Calu3 (cell line): Measurements from ENCODE around the gene DPM2. TPM values are rescaled to one million over a fixed set of nuclear protein-coding genes. Genes with fewer than 3 reads are reported as not detected.

Experiments used
- BruUV-seq: library from RNA; stranded (reverse); fragments of 400-500 nt; replicated peaks from 2 replicates; lab custom pipeline; 2021; lab: Mats Ljungman, UMichigan
- CTCF ChIA-PET: fragments of 300-600 bp; sonication (Branson Sonifier 250); formaldehyde crosslinking; loops from one replicate; lab custom pipeline; 2022; ENCODE audit warnings: antibody characterized with exemption; lab: Charles Lee
- DNase-seq: peaks from one replicate; pipeline ENCODE4 v3.0.0; 2022
- H3K27ac Mint-ChIP-seq: one replicate; pipeline ENCODE4 v1.8.0; 2022; ENCODE audit warnings: mixed read lengths; ENCODE audit not compliant: unreplicated experiment
- H3K27me3 Mint-ChIP-seq: one replicate; pipeline ENCODE4 v1.8.0; 2022; ENCODE audit warnings: mixed read lengths; ENCODE audit not compliant: unreplicated experiment
- H3K36me3 Mint-ChIP-seq: one replicate; pipeline ENCODE4 v1.8.0; 2022; ENCODE audit warnings: mild to moderate bottlenecking, moderate library complexity, mixed read lengths; ENCODE audit not compliant: insufficient read depth, unreplicated experiment
- H3K4me1 Mint-ChIP-seq: one replicate; pipeline ENCODE4 v1.8.0; 2022; ENCODE audit warnings: mild to moderate bottlenecking, low read depth, mixed read lengths; ENCODE audit not compliant: unreplicated experiment
- H3K4me3 Mint-ChIP-seq: one replicate; pipeline ENCODE4 v1.8.0; 2022; ENCODE audit warnings: mild to moderate bottlenecking, low read depth, moderate library complexity, mixed read lengths; ENCODE audit not compliant: unreplicated experiment
- H3K9me3 Mint-ChIP-seq: one replicate; pipeline ENCODE4 v1.8.0; 2022; ENCODE audit warnings: low read depth, mixed read lengths; ENCODE audit not compliant: unreplicated experiment
- intact Hi-C: fragments of 100-400 bp; cut with micrococcal nuclease; formaldehyde crosslinking; loops from one replicate; pipeline ENCODE4 v1.10.0; 2022; ENCODE audit not compliant: unreplicated experiment
- total RNA-seq: library from RNA; stranded (reverse); gene quantifications from 2 replicates; pipeline ENCODE4 v1.2.3, GENCODE V29; 2022
- TF ChIP-seq, protein P1 (sequence below): fragments of 200-600 bp; IDR thresholded peaks from one replicate; pipeline ENCODE4 v1.8.0; 2022; ENCODE audit warnings: antibody characterized with exemption; ENCODE audit not compliant: unreplicated experiment

DPM2 gene
- total RNA-seq, 1 experiment from 2014 or later = 31.5 TPM

DNA sequence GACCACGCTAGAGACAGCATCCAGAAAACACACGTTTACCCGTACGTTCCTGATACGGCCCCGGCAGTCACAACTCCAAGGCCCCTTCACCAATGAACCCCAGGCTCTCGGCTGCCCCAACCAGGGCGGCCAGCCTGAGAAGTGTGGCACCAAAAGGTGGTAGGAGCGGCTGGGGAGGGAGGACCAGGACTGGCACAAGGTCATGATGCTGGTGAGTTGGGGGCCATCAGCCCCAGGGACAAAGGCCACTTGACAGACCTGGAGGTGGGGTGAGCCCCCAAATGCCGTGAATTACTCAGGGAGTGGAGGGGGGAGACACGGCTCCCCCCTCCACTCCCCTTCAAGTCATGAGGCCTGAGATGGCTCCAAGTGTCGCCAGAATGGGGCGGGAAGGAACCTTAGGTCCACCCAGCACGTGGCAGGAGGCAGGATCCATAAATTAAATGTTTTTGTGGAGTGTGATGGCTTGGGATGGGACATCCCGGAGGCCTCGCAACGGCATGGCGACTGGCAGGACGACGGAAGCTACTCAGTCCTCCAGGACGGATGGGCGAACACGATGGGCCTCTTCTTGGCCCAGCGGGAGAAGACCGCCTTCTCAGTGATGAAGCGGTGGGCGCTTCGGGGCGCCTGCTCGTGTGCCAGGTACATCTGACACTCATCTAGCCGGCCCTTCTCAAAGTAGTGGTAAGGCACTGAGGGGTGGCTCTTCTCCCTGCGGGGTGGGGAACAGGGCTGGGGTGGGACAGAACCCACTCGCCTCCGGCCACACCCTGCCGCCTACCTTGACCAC lies 29.6 kb downstream of the DPM2 start:
- intact Hi-C loops = no loop called here
- TF ChIP-seq, protein P1, sequence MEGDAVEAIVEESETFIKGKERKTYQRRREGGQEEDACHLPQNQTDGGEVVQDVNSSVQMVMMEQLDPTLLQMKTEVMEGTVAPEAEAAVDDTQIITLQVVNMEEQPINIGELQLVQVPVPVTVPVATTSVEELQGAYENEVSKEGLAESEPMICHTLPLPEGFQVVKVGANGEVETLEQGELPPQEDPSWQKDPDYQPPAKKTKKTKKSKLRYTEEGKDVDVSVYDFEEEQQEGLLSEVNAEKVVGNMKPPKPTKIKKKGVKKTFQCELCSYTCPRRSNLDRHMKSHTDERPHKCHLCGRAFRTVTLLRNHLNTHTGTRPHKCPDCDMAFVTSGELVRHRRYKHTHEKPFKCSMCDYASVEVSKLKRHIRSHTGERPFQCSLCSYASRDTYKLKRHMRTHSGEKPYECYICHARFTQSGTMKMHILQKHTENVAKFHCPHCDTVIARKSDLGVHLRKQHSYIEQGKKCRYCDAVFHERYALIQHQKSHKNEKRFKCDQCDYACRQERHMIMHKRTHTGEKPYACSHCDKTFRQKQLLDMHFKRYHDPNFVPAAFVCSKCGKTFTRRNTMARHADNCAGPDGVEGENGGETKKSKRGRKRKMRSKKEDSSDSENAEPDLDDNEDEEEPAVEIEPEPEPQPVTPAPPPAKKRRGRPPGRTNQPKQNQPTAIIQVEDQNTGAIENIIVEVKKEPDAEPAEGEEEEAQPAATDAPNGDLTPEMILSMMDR = no peak
- no peak for DNase-seq
- H3K27me3 Mint-ChIP-seq = no peaks in the 10 kb centered on the region
- CTCF ChIA-PET = interaction anchor here (0.7 kb wide), 1 partner anchor 279 kb away, joined by 3 read pairs; no protein-coding TSS in a partner anchor
- H3K27ac Mint-ChIP-seq = no peak overlapping the region
- peaks cover 9% of the 10 kb centered on the region for H3K36me3 Mint-ChIP-seq
- H3K4me1 Mint-ChIP-seq = no peaks in the 10 kb centered on the region
- H3K4me3 Mint-ChIP-seq = no peak overlapping the region
- no TSS peak for BruUV-seq
- no peaks in the 10 kb centered on the region for H3K9me3 Mint-ChIP-seq

DNA sequence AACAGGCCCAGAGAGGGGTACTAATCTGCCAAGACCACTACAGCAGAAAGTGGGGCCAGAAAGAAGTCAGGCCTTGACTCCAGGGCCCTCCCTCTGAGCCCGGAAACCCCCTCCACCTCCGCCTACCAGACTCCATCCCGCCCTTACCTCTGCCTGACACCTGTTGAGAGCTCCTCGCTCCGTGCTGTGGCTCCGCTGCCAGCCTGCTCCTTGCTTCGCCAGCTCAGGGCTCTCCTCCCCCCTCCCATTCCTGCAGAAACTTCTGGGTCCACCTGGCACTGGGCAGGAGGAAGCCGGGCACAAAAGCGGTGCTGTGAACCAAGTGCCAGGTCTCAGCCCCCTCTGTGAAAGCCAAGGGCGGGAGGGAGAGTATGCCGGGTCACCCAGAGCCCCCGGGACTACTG lies 31.9 kb downstream of the DPM2 start:
- H3K27ac Mint-ChIP-seq = no peak overlapping the region
- H3K27me3 Mint-ChIP-seq = no peaks in the 10 kb centered on the region
- no peak for DNase-seq
- H3K4me1 Mint-ChIP-seq = peaks cover 6% of the 10 kb centered on the region
- BruUV-seq = no TSS peak
- peaks cover 9% of the 10 kb centered on the region for H3K36me3 Mint-ChIP-seq
- H3K4me3 Mint-ChIP-seq = no peak overlapping the region
- intact Hi-C loops = no loop called here
- H3K9me3 Mint-ChIP-seq = no peaks in the 10 kb centered on the region
- TF ChIP-seq, protein P1 = no peak
- CTCF ChIA-PET = no interaction called here

DNA sequence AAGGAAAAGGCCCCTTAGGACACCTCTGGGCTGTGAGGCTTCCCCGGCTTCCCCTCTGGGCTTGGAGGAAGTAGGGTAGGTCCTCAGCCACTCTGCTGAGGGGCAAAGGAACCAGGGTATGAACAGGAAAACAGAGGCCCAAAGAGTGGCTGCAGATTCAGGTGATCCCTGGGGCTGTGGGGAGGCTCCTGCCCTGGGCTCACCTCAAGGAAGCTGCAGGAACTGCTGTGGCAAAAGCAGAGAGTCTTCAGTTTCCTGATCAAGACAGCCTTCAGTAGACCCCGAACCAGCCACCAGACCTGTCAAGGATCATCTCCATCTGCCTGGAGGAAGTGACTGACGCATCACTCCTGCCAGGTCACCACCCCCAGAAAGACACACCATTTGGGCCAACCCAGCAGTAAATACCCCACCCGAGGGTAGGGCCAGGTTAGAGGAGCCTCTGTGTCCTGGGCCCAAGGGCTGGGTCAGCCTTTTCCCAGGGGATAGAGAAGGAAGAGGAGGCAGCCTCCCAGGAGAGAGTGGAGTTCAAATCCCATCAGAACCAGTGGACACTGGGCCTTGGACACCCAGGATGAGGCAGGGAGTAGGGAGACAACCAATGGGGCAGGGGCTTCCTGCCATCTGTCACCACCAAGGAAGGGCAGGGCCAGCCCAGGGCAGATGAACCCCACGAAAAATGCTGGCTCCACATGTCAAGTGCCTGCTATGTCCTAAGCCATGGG lies 32.5 kb downstream of the DPM2 start:
- Mint-ChIP-seq H3K27me3 (no peaks in the 10 kb centered on the region), H3K36me3 (peaks cover 8% of the 10 kb centered on the region), H3K4me1 (peaks cover 8% of the 10 kb centered on the region), H3K9me3 (no peaks in the 10 kb centered on the region), H3K4me3 (no peak overlapping the region), H3K27ac (no peak overlapping the region)
- DNase-seq = no peak
- TF ChIP-seq, protein P1 = no peak
- intact Hi-C loops = no loop called here
- no TSS peak for BruUV-seq
- CTCF ChIA-PET = no interaction called here

DNA sequence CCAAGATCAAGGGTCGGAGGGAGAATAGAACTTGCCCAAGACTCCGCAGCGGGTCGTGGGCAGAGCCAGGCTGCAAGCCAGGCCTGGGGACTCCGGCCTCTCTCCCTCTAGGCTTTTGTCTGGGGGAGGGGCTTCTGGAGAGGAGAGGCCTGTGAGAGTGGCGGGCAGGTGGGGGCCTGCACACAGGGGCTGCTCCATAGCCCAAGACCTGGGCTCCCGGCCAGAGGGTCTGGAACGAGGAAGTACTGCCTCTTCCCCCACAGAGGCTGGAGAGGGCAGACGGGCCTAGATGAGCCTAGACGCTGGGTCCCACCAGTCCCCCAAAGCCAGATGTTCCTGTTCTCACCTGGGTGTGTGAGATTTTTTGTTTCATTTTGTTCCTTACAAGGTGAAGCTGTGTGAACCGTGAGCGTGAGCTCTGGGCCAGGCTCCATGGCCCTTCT lies 33.1 kb downstream of the DPM2 start:
- TF ChIP-seq, protein P1 = no peak
- Mint-ChIP-seq H3K9me3 (no peaks in the 10 kb centered on the region), H3K27me3 (no peaks in the 10 kb centered on the region), H3K4me3 (no peak overlapping the region), H3K4me1 (peaks cover 8% of the 10 kb centered on the region), H3K36me3 (peaks cover 8% of the 10 kb centered on the region), H3K27ac (no peak overlapping the region)
- CTCF ChIA-PET = no interaction called here
- DNase-seq = no peak
- intact Hi-C loops = no loop called here
- BruUV-seq = no TSS peak
